ENCODE measurements around the gene MDGA2. TPM values are rescaled to one million over a fixed set of nuclear protein-coding genes. Genes with fewer than 3 reads are reported as not detected.

Gene MDGA2
- polyA plus RNA-seq, 1 of the 3 experiments (the other 2 are of a cell fraction): not detected

- TF ChIP-seq ZBTB33 (IDR thresholded peaks at IDR 0.05; ENCODE audit: borderline replicate concordance, low read depth): no peak
Measured at GRCh38 chr14:47674148-47674542, 1.3 kb downstream of the MDGA2 start (continued).

DNA sequence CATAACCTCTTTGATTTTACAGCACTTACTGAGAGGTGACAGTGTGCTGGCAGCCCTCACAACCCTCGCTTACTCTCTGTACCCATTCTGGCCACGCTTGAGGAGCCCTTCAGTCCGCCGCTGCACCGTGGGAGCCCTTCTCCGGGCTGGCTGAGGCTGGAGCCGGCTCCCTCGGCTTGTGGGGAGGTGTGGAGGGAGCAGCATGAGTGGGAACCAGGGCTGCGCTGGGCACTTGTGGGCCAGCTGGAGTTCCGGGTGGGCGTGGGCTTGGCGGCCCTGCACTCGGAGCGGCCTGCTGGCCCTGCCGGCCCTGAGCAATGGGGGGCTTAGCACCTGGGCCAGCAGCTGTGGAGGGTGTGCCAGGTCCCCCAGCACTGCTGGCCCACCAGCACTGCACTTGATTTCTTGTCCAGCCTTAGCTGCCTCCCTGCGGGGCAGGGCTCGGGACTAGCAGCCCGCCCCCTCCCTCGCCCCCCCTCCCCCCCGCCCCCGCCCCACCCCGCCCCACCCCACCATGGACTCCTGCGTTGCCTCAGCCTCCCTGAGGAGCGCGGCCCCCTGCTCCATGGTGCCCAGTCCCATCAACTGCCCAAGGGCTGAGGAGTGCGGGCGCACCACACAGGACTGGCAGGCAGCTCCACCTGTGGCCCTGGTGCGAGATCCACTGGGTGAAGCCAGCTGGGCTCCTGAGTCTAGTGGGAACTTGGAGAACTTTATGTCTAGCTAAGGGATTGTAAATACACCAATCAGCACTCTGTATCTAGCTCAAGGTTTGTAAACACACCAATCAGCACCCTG, 9.9 kb downstream of the MDGA2 start:
- Histone ChIP-seq H3K4me2 (no peak overlapping the region), H4K20me1 (ENCODE audit: insufficient read depth) (no peaks in the 10 kb centered on the region), H3K9ac (no peak overlapping the region), H3K9me2 (no peaks in the 10 kb centered on the region), H3K4me1 (ENCODE audit: control insufficient read depth in 1 of 2, insufficient read depth in 2 of 2, low read depth in 1 of 2, low read length in 1 of 2) (no peaks in the 10 kb centered on the region), H2AFZ (ENCODE audit: low read depth) (no peak overlapping the region), H3K27ac (ENCODE audit: low read depth in 2 of 2, low read length in 1 of 2) (no peak overlapping the region), H3K27me3 (ENCODE audit: insufficient read depth) (no peaks in the 10 kb centered on the region), H3K4me3 (ENCODE audit: low read depth in 2 of 2, low read length in 1 of 2) (no peak overlapping the region), H3K9me3 (no peaks in the 10 kb centered on the region), H3F3A (replicated peaks; ENCODE audit: insufficient read depth) (no peaks in the 10 kb centered on the region), H3K79me2 (ENCODE audit: insufficient read depth) (no peaks in the 10 kb centered on the region), H3K36me3 (replicated peaks in 1 of 2; ENCODE audit: control insufficient read depth in 1 of 2, insufficient read depth in 2 of 2, low read length in 1 of 2) (no peaks in the 10 kb centered on the region)
- 30% methylated on average over 10 of the region's 28 CpGs for WGBS (ENCODE audit: low lambda C conversion rate)
- POLR2A ChIA-PET: no interaction called here
- TF ChIP-seq, protein P1, sequence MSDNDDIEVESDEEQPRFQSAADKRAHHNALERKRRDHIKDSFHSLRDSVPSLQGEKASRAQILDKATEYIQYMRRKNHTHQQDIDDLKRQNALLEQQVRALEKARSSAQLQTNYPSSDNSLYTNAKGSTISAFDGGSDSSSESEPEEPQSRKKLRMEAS (IDR thresholded peaks at IDR 0.05; ENCODE audit: low read depth): no peak
- no peak for TF ChIP-seq USF1 (IDR thresholded peaks at IDR 0.05; ENCODE audit: borderline replicate concordance, low read depth)
- TF ChIP-seq JUND (IDR thresholded peaks at IDR 0.05): no peak
- TF ChIP-seq RXRA (IDR thresholded peaks at IDR 0.05; ENCODE audit: borderline replicate concordance, low read depth): no peak
- no peak for TF ChIP-seq RFX5 (IDR thresholded peaks at IDR 0.05; ENCODE audit: low read length)
- no peak for TF ChIP-seq EZH2phosphoT487 (IDR thresholded peaks at IDR 0.05; ENCODE audit: borderline replicate concordance, low read depth)
- TF ChIP-seq, protein P2, sequence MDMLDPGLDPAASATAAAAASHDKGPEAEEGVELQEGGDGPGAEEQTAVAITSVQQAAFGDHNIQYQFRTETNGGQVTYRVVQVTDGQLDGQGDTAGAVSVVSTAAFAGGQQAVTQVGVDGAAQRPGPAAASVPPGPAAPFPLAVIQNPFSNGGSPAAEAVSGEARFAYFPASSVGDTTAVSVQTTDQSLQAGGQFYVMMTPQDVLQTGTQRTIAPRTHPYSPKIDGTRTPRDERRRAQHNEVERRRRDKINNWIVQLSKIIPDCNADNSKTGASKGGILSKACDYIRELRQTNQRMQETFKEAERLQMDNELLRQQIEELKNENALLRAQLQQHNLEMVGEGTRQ (IDR thresholded peaks at IDR 0.05; ENCODE audit: borderline replicate concordance, low read depth, low read length): no peak
- TF ChIP-seq MEF2A (IDR thresholded peaks at IDR 0.05; ENCODE audit: borderline replicate concordance, low read depth): no peak
- no peak for TF ChIP-seq YY1 (IDR thresholded peaks at IDR 0.05; ENCODE audit: low read depth)
- no peak for TF ChIP-seq POLR2AphosphoS5 (IDR thresholded peaks at IDR 0.05; ENCODE audit: low read depth, low read length)
- TF ChIP-seq FOXJ3 (CRISPR knock-in tag; IDR thresholded peaks at IDR 0.05): no peak
- TF ChIP-seq PBX3 (IDR thresholded peaks at IDR 0.05): no peak
- TF ChIP-seq SMC3 (IDR thresholded peaks at IDR 0.05; ENCODE audit: low read depth, low read length): no peak
- no peak for TF ChIP-seq TCF12 (IDR thresholded peaks at IDR 0.05)
- no peak for DNase-seq
- CTCF ChIA-PET: no interaction called here

All from SK-N-SH (cell line).